Breast epithelium (tissue), 4 donors: Measurements from ENCODE around the gene VSIG8. TPM values are rescaled to one million over a fixed set of nuclear protein-coding genes. Genes with fewer than 3 reads are reported as not detected.

Experiments used
- DNase-seq, 2 donors: peaks; one replicate each; pipeline ENCODE4 v3.0.0-alpha.2; 2019; ENCODE audit warnings: low spot score in 2 of 2
- H3K27ac ChIP-seq, 2 donors: fragments of 200-600 bp; sonication (generic) in 1 of 2; one replicate each; pipeline ENCODE4 v1.5.1; 2016 to 2019; ENCODE audit warnings: mild to moderate bottlenecking in 1 of 2
- H3K27me3 ChIP-seq, 2 donors: fragments of 200-600 bp; sonication (generic) in 1 of 2; one replicate each; pipeline versions ENCODE4 v1.5.1 to v1.6.0; 2017 to 2019; ENCODE audit warnings: control low read depth in 1 of 2, mild to moderate bottlenecking in 1 of 2
- H3K36me3 ChIP-seq: fragments of 200-600 bp; one replicate; pipeline ENCODE4 v1.5.1; 2019
- H3K4me1 ChIP-seq, 2 donors: fragments of 200-600 bp; sonication (generic); one replicate each; pipeline ENCODE4 v1.5.1; 2016 to 2019; ENCODE audit warnings: control low read depth in 1 of 2
- H3K4me3 ChIP-seq, 3 donors: fragments of 200-600 bp; sonication (generic); 1 replicate in 2 of 3; 2 replicates in 1 of 3; pipeline ENCODE4 v1.5.1; 2016 to 2019; ENCODE audit warnings: mild to moderate bottlenecking in 3 of 3, moderate library complexity in 2 of 3
- H3K9me3 ChIP-seq, 2 donors: fragments of 200-600 bp; sonication (generic) in 1 of 2; one replicate each; pipeline ENCODE4 v1.5.1; 2016 to 2019; ENCODE audit warnings: control low read depth in 1 of 2
- POLR2A ChIP-seq: fragments of 450-650 bp; IDR thresholded peaks from one replicate; pipeline ENCODE4 v1.6.1; 2016; ENCODE audit warnings: antibody characterized with exemption, mild to moderate bottlenecking, moderate library complexity
- POLR2AphosphoS5 ChIP-seq, 3 donors: sonication (generic); formaldehyde crosslinking; IDR thresholded peaks; one replicate each; pipeline ENCODE4 v1.6.1; 2017; ENCODE audit warnings: antibody characterized with exemption in 3 of 3
- intact Hi-C: fragments of 100-400 bp; cut with DNase I; formaldehyde crosslinking; loops from one replicate; pipeline ENCODE4 v1.15.1; 2023; ENCODE audit warnings: low total_unique reads
- total RNA-seq, 3 donors: library from RNA; depleted of rRNA; stranded (reverse); fragments of >200 nt; gene quantifications; one replicate each; pipeline ENCODE4 v1.1.0, GENCODE V29; 2016
- TF ChIP-seq, protein P1 (sequence below), 3 donors: fragments of 450-650 bp; IDR thresholded peaks; one replicate each; pipeline ENCODE4 v1.5.1; 2016 to 2017; ENCODE audit warnings: antibody characterized with exemption in 3 of 3, mild to moderate bottlenecking in 3 of 3, moderate library complexity in 3 of 3

VSIG8 gene
- total RNA-seq, 3 donors from 2014 or later, result 0.15 to 0.16 TPM; not detected in 1

- Histone ChIP-seq H3K27ac (no peak overlapping the region), H3K27me3 (no peaks in the 10 kb centered on the region), H3K4me1 (no peaks in the 10 kb centered on the region), H3K9me3 (no peaks in the 10 kb centered on the region), H3K4me3 (no peak overlapping the region), H3K36me3 (no peaks in the 10 kb centered on the region)
- intact Hi-C loops, result no loop called here
- no peak for DNase-seq
- TF ChIP-seq POLR2AphosphoS5 (IDR thresholded peaks at IDR 0.05), result no peak
- no peak for TF ChIP-seq POLR2A
- TF ChIP-seq, protein P1, sequence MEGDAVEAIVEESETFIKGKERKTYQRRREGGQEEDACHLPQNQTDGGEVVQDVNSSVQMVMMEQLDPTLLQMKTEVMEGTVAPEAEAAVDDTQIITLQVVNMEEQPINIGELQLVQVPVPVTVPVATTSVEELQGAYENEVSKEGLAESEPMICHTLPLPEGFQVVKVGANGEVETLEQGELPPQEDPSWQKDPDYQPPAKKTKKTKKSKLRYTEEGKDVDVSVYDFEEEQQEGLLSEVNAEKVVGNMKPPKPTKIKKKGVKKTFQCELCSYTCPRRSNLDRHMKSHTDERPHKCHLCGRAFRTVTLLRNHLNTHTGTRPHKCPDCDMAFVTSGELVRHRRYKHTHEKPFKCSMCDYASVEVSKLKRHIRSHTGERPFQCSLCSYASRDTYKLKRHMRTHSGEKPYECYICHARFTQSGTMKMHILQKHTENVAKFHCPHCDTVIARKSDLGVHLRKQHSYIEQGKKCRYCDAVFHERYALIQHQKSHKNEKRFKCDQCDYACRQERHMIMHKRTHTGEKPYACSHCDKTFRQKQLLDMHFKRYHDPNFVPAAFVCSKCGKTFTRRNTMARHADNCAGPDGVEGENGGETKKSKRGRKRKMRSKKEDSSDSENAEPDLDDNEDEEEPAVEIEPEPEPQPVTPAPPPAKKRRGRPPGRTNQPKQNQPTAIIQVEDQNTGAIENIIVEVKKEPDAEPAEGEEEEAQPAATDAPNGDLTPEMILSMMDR (IDR thresholded peaks at IDR 0.05), result no peak
Observed at GRCh38 chr1:159839116-159839849, 23.2 kb downstream of the VSIG8 start.

- H3K4me3 ChIP-seq, result no peak overlapping the region
- TF ChIP-seq, protein P1 (IDR thresholded peaks at IDR 0.05), result no peak
- TF ChIP-seq POLR2AphosphoS5 (IDR thresholded peaks at IDR 0.05) (no peak), POLR2A (no peak)
- no peaks in the 10 kb centered on the region for H3K9me3 ChIP-seq
- no peak overlapping the region for H3K27ac ChIP-seq
- DNase-seq, result no peak
- intact Hi-C loops, result no loop called here
- no peaks in the 10 kb centered on the region for H3K36me3 ChIP-seq
- H3K4me1 ChIP-seq, result no peaks in the 10 kb centered on the region
- H3K27me3 ChIP-seq, result no peaks in the 10 kb centered on the region
Observed at GRCh38 chr1:159838715-159839114, 23.7 kb downstream of the VSIG8 start.

- intact Hi-C loops, result no loop called here
- H3K4me3 ChIP-seq, result no peak overlapping the region
- no peaks in the 10 kb centered on the region for H3K9me3 ChIP-seq
- no peak for DNase-seq
- no peak overlapping the region for H3K27ac ChIP-seq
- no peaks in the 10 kb centered on the region for H3K27me3 ChIP-seq
- no peaks in the 10 kb centered on the region for H3K4me1 ChIP-seq
- H3K36me3 ChIP-seq, result no peaks in the 10 kb centered on the region
- TF ChIP-seq POLR2AphosphoS5 (IDR thresholded peaks at IDR 0.05), result no peak
- TF ChIP-seq, protein P1 (IDR thresholded peaks at IDR 0.05), result no peak
- TF ChIP-seq POLR2A, result no peak
Observed at GRCh38 chr1:159835862-159836525, 26.5 kb downstream of the VSIG8 start.

GRCh38 chr1:159835356-159835755 lies 27.1 kb downstream of the VSIG8 start:
- H3K36me3 ChIP-seq, result no peaks in the 10 kb centered on the region
- intact Hi-C loops, result no loop called here
- no peak for DNase-seq
- H3K4me1 ChIP-seq, result no peaks in the 10 kb centered on the region
- no peaks in the 10 kb centered on the region for H3K27me3 ChIP-seq
- no peak overlapping the region for H3K4me3 ChIP-seq
- no peak for TF ChIP-seq POLR2AphosphoS5 (IDR thresholded peaks at IDR 0.05)
- TF ChIP-seq, protein P1 (IDR thresholded peaks at IDR 0.05), result no peak
- no peak for TF ChIP-seq POLR2A
- H3K9me3 ChIP-seq, result no peaks in the 10 kb centered on the region
- H3K27ac ChIP-seq, result no peak overlapping the region

DNA sequence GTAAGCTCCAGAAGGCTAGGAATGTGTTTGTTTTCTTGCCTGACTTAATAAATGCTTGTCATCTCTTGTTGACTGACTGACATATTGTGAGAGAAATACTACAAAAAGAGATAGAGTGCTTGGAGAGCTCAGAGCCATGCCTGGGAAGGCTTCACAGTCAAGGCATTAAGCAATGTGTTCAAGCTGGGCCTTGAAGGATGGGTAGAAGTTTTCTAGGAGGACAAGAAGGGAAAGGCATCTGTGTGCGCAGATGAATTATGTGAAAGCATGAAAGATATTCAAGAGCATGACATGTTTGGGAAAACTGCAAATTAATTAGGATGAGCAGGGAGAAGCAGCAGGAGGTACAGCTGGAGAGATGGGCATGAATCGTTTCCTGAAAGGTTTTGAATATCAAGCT lies 30.1 kb downstream of the VSIG8 start:
- Histone ChIP-seq H3K4me1 (no peaks in the 10 kb centered on the region), H3K27ac (no peak overlapping the region), H3K9me3 (no peaks in the 10 kb centered on the region), H3K36me3 (no peaks in the 10 kb centered on the region), H3K27me3 (no peaks in the 10 kb centered on the region), H3K4me3 (no peak overlapping the region)
- TF ChIP-seq, protein P1 (IDR thresholded peaks at IDR 0.05), result no peak
- no peak for TF ChIP-seq POLR2AphosphoS5 (IDR thresholded peaks at IDR 0.05)
- no peak for TF ChIP-seq POLR2A
- no peak for DNase-seq
- intact Hi-C loops, result no loop called here
